Endothelial cell of umbilical vein (primary cell): Measurements from ENCODE around the gene USP36. TPM values are rescaled to one million over a fixed set of nuclear protein-coding genes. Genes with fewer than 3 reads are reported as not detected.

Experiments
- BruUV-seq: library from RNA; stranded (reverse); fragments of 400-500 nt; replicated peaks from 2 replicates; lab custom pipeline; 2021; lab: Mats Ljungman, UMichigan
- CTCF ChIA-PET: fragments of 300-600, 350-600 bp; sonication (Branson Sonifier 250); formaldehyde crosslinking; loops from one replicate; lab custom pipeline; 2021; ENCODE audit warnings: antibody characterized with exemption, inconsistent platforms; lab: Charles Lee
- POLR2A ChIA-PET: fragments of 300-600, 350-600 bp; sonication (Branson Sonifier 250); formaldehyde crosslinking; loops from one replicate; lab custom pipeline; 2021; ENCODE audit warnings: antibody characterized with exemption, inconsistent platforms; lab: Charles Lee
- DNase-seq: peaks from one replicate; pipeline ENCODE4 v3.0.0-alpha.2; 2011; ENCODE audit warnings: low read depth, low spot score
- FAIRE-seq: peaks from 2 replicates; lab custom pipeline; 2011; peaks lifted over from hg19 to GRCh38; lab: Jason Lieb, UNC
- H2AFZ ChIP-seq: 2 replicates; pipeline ENCODE4 v1.6.0; 2012; ENCODE audit warnings: low read depth, low read length, control low read depth, inconsistent platforms
- H3K27ac ChIP-seq: 2 replicates; pipeline ENCODE4 v1.5.1; 2011; ENCODE audit warnings: low read depth, mild to moderate bottlenecking, control low read depth, low read length, moderate library complexity; ENCODE audit not compliant: insufficient read depth
- H3K27me3 ChIP-seq, 2 experiments: 2 replicates each; pipeline versions ENCODE4 v1.6.0 to v1.6.1; 2011; ENCODE audit warnings: low read length in 2 of 2, mixed read lengths in 1 of 2; ENCODE audit not compliant: control insufficient read depth in 2 of 2, insufficient read depth in 2 of 2
- H3K36me3 ChIP-seq, 2 experiments: 2 replicates in 1 of 2; 3 replicates in 1 of 2; pipeline ENCODE4 v1.5.1; 2011; ENCODE audit warnings: low read length in 2 of 2, mild to moderate bottlenecking in 1 of 2, moderate library complexity in 1 of 2; ENCODE audit not compliant: control insufficient read depth in 2 of 2, insufficient read depth in 2 of 2; ENCODE audit errors: extremely low read depth in 1 of 2
- H3K4me1 ChIP-seq: 3 replicates; pipeline ENCODE4 v1.5.1; 2011; ENCODE audit warnings: mild to moderate bottlenecking, low read length; ENCODE audit not compliant: control insufficient read depth, insufficient read depth; ENCODE audit errors: extremely low read depth
- H3K4me2 ChIP-seq: 2 replicates; pipeline ENCODE4 v1.6.1; 2011; ENCODE audit warnings: low read length, control low read depth, mixed read lengths; ENCODE audit not compliant: insufficient read depth
- H3K4me3 ChIP-seq, 3 experiments: fragments of 200-600 bp in 1 of 3; sonication (generic), shearing (Covaris generic) in 1 of 3; replicated peaks in 1 of 3; 2 replicates each; pipeline ENCODE4 v1.5.1; 2011 to 2016; ENCODE audit warnings: control low read depth in 3 of 3, low read length in 3 of 3, mild to moderate bottlenecking in 2 of 3, inconsistent platforms in 1 of 3, low read depth in 1 of 3, moderate library complexity in 1 of 3; ENCODE audit not compliant: insufficient read depth in 1 of 3
- H3K79me2 ChIP-seq: 2 replicates; pipeline ENCODE4 v1.6.0; 2012; ENCODE audit warnings: low read length, inconsistent platforms; ENCODE audit not compliant: control insufficient read depth, insufficient read depth
- H3K9ac ChIP-seq: replicated peaks from 2 replicates; pipeline ENCODE3; 2011; ENCODE audit warnings: low read length, control low read depth; ENCODE audit not compliant: insufficient read depth; ENCODE audit errors: extremely low read depth
- H3K9me1 ChIP-seq: replicated peaks from 3 replicates; pipeline ENCODE4 v1.6.0; 2011; ENCODE audit warnings: mild to moderate bottlenecking, low read length; ENCODE audit not compliant: control insufficient read depth, insufficient read depth; ENCODE audit errors: extremely low read depth
- H3K9me3 ChIP-seq: replicated peaks from 2 replicates; pipeline ENCODE4 v1.5.1; 2012; ENCODE audit warnings: low read length, inconsistent platforms; ENCODE audit not compliant: control insufficient read depth, insufficient read depth
- H4K20me1 ChIP-seq: replicated peaks from 2 replicates; pipeline ENCODE3; 2011; ENCODE audit warnings: mild to moderate bottlenecking, low read length; ENCODE audit not compliant: control insufficient read depth, insufficient read depth; ENCODE audit errors: extremely low read depth
- CTCF ChIP-seq, 2 donors: IDR thresholded peaks; 1 replicate in 1 of 2; 2 replicates in 1 of 2; pipeline ENCODE4 v1.5.1; 2011; ENCODE audit warnings: low read length in 2 of 2, mild to moderate bottlenecking in 2 of 2, moderate library complexity in 2 of 2, control low read depth in 1 of 2, inconsistent platforms in 1 of 2, low read depth in 1 of 2; ENCODE audit not compliant: insufficient read depth in 1 of 2; ENCODE audit errors: extremely low read depth in 1 of 2
- EZH2 ChIP-seq: IDR thresholded peaks from 2 replicates; pipeline ENCODE4 v1.6.1; 2012; ENCODE audit warnings: borderline replicate concordance, low read depth, mild to moderate bottlenecking, moderate library complexity, low read length, inconsistent platforms; ENCODE audit not compliant: severe bottlenecking
- FOS ChIP-seq: IDR thresholded peaks from 2 replicates; pipeline ENCODE4 v1.6.1; 2011; ENCODE audit warnings: mild to moderate bottlenecking, low read length, moderate library complexity, borderline replicate concordance; ENCODE audit not compliant: insufficient read depth
- GATA2 ChIP-seq: IDR thresholded peaks from 2 replicates; pipeline ENCODE4 v1.7.0; 2011; ENCODE audit warnings: low read depth, mild to moderate bottlenecking, moderate library complexity, mixed read lengths, low read length; ENCODE audit not compliant: insufficient read length, insufficient read depth
- JUN ChIP-seq: IDR thresholded peaks from 2 replicates; pipeline ENCODE4 v1.6.1; 2011; ENCODE audit warnings: borderline replicate concordance, low read depth; ENCODE audit not compliant: insufficient read length, insufficient read depth
- MAX ChIP-seq: IDR thresholded peaks from 2 replicates; pipeline ENCODE4 v1.6.1; 2011; ENCODE audit not compliant: insufficient read depth, insufficient read length
- MYC ChIP-seq: IDR thresholded peaks from one replicate; pipeline ENCODE4 v1.6.1; 2011; ENCODE audit warnings: mild to moderate bottlenecking, low read depth, low read length
- POLR2A ChIP-seq: IDR thresholded peaks from 2 replicates; pipeline ENCODE4 v1.6.1; 2012; ENCODE audit warnings: low read depth, mild to moderate bottlenecking, control low read depth, low read length
- POLR2AphosphoS5 ChIP-seq: IDR thresholded peaks from 2 replicates; pipeline ENCODE4 v1.6.1; 2012; ENCODE audit warnings: low read depth, mild to moderate bottlenecking, control low read depth, low read length, moderate library complexity; ENCODE audit not compliant: insufficient read depth
- dilution Hi-C: fragments of 300-500 bp; cut with MboI; formaldehyde crosslinking; loops from one replicate; pipeline ENCODE4 v1.15.0; 2019; ENCODE audit warnings: low sequenced_read_pairs; ENCODE audit not compliant: extremely low pct_ligation_motif_present
- intact Hi-C: fragments of 100-400 bp; cut with micrococcal nuclease; formaldehyde crosslinking; loops from one replicate; pipeline ENCODE4 v1.10.0; 2022
- polyA plus RNA-seq, 4 experiments: library from polyadenylated mRNA; depleted of rRNA in 3 of 4; stranded (reverse) in 3 of 4; unstranded in 1 of 4; fragments of >200 nt; gene quantifications; 2 replicates each; pipeline versions ENCODE4 v1.2.1 to v1.2.3, GENCODE V29; 2011 to 2012; ENCODE audit warnings: missing spikeins in 1 of 4
- total RNA-seq: library from RNA; stranded (reverse); gene quantifications from 2 replicates; pipeline ENCODE4 v1.2.3, GENCODE V29; 2021

USP36 gene
- total and polyA plus RNA-seq, 2 donors (not counting 3 experiments of a cell fraction or from before 2014, with no cell fraction given): 29.8 to 46.6 TPM

- Histone ChIP-seq H3K27ac (no peak overlapping the region), H3K79me2 (peaks cover 9% of the 10 kb centered on the region), H2AFZ (no peak overlapping the region), H3K4me3 (no peak overlapping the region), H3K9ac (no peak overlapping the region), H4K20me1 (no peaks in the 10 kb centered on the region), H3K4me2 (no peak overlapping the region), H3K27me3 (no peaks in the 10 kb centered on the region), H3K36me3 (no peaks in the 10 kb centered on the region), H3K9me1 (no peaks in the 10 kb centered on the region), H3K4me1 (peaks cover 17% of the 10 kb centered on the region), H3K9me3 (no peaks in the 10 kb centered on the region)
- DNase-seq: no peak
- TF ChIP-seq FOS (no peak), GATA2 (no peak), POLR2A (no peak), EZH2 (no peak), JUN (no peak), MAX (no peak), CTCF (IDR thresholded peaks at IDR 0.05; ENCODE audit: extremely low read depth in 1 of 2, insufficient read depth in 1 of 2, low read depth in 1 of 2, low read length in 2 of 2) (no peak), POLR2AphosphoS5 (no peak), MYC (no peak)
- dilution Hi-C loops: no loop called here
- POLR2A ChIA-PET: no interaction called here
- intact Hi-C loops: no loop called here
- CTCF ChIA-PET: interaction anchor here (1.4 kb wide), 1 partner anchor 12 kb away, joined by 3 read pairs; no protein-coding TSS in a partner anchor
- no peak for FAIRE-seq
- no TSS peak for BruUV-seq
Observed at GRCh38 chr17:78759969-78760352, 80.7 kb downstream of the USP36 start.
